GM18873 (cell line): ENCODE data around the gene PRR23C.

ENCODE experiments used
- ATAC-seq: cut with Tn5 transposase; IDR thresholded peaks from one replicate; pipeline ENCODE4 v1.9.1; 2021; ENCODE audit warnings: mild to moderate bottlenecking, moderate library complexity, moderate number of reproducible peaks; ENCODE audit not compliant: unreplicated experiment, low FRiP score

PRR23C gene

GRCh38 chr3:139005356-139005993 lies 39.2 kb downstream of the PRR23C start:
- ATAC-seq, result no peak

- ATAC-seq, result no peak
Measured at GRCh38 chr3:138995706-138996105, 49.0 kb downstream of the PRR23C start.
